WTC11 (cell line): ENCODE measurements around the gene CBX1. TPM values are rescaled to one million over a fixed set of nuclear protein-coding genes. Genes with fewer than 3 reads are reported as not detected.
A peak's percentile ranks its signal among the peaks of the same experiment; 100 is the strongest.

Experiments used
- CBFB ChIP-seq: sonication (generic); formaldehyde crosslinking; IDR thresholded peaks from 2 replicates; pipeline ENCODE4 v1.8.1; 2022; ENCODE audit warnings: mild to moderate bottlenecking, low read depth, missing genetic modification reagents
- CTCF ChIP-seq: fragments of 200-600 bp; IDR thresholded peaks from 2 replicates; pipeline ENCODE4 v1.8.0; 2022; ENCODE audit warnings: antibody characterized with exemption
- E2F4 ChIP-seq: sonication (generic); formaldehyde crosslinking; IDR thresholded peaks from 2 replicates; pipeline ENCODE4 v1.8.1; 2022; ENCODE audit warnings: low read depth, mild to moderate bottlenecking, moderate library complexity, missing genetic modification reagents, borderline replicate concordance
- ESRRA ChIP-seq: sonication (generic); formaldehyde crosslinking; IDR thresholded peaks from 2 replicates; pipeline ENCODE4 v1.8.1; 2022; ENCODE audit warnings: mild to moderate bottlenecking, missing genetic modification reagents, borderline replicate concordance
- FOXK1 ChIP-seq: sonication (generic); formaldehyde crosslinking; IDR thresholded peaks from 2 replicates; pipeline ENCODE4 v1.8.0; 2022; ENCODE audit warnings: mild to moderate bottlenecking, moderate library complexity, missing genetic modification reagents
- FOXP1 ChIP-seq: sonication (generic); formaldehyde crosslinking; IDR thresholded peaks from 2 replicates; pipeline ENCODE4 v1.8.0; 2022; ENCODE audit warnings: missing genetic modification reagents, mild to moderate bottlenecking, moderate library complexity, borderline replicate concordance
- FOXP4 ChIP-seq: sonication (generic); formaldehyde crosslinking; IDR thresholded peaks from 2 replicates; pipeline ENCODE4 v1.8.0; 2022; ENCODE audit warnings: mild to moderate bottlenecking, missing genetic modification reagents
- GABPB1 ChIP-seq: sonication (generic); formaldehyde crosslinking; IDR thresholded peaks from 2 replicates; pipeline ENCODE4 v1.8.1; 2023; ENCODE audit warnings: mild to moderate bottlenecking, missing genetic modification reagents
- GRHL2 ChIP-seq: fragments of 250-450 bp; sonication (Bioruptor Pico); IDR thresholded peaks from 2 replicates; pipeline ENCODE4 v1.8.0; 2022; ENCODE audit warnings: mild to moderate bottlenecking, moderate library complexity; ENCODE audit not compliant: insufficient replicate concordance, severe bottlenecking
- IRF2 ChIP-seq: sonication (generic); formaldehyde crosslinking; IDR thresholded peaks from 2 replicates; pipeline ENCODE4 v1.8.0; 2022; ENCODE audit warnings: low read depth, missing genetic modification reagents, borderline replicate concordance
- JUN ChIP-seq: sonication (generic); formaldehyde crosslinking; IDR thresholded peaks from 2 replicates; pipeline ENCODE4 v1.8.0; 2023; ENCODE audit warnings: mild to moderate bottlenecking, missing genetic modification reagents
- MAX ChIP-seq: sonication (generic); formaldehyde crosslinking; IDR thresholded peaks from 2 replicates; pipeline ENCODE4 v1.8.0; 2022; ENCODE audit warnings: mild to moderate bottlenecking, missing genetic modification reagents
- MYBL2 ChIP-seq: sonication (generic); formaldehyde crosslinking; IDR thresholded peaks from 2 replicates; pipeline ENCODE4 v1.8.1; 2023; ENCODE audit warnings: mild to moderate bottlenecking, moderate library complexity, missing genetic modification reagents
- NFATC4 ChIP-seq: fragments of 250-450 bp; sonication (Bioruptor Pico); IDR thresholded peaks from 2 replicates; pipeline ENCODE4 v1.9.0; 2021; ENCODE audit warnings: mild to moderate bottlenecking
- NR2C2 ChIP-seq: sonication (generic); formaldehyde crosslinking; IDR thresholded peaks from 2 replicates; pipeline ENCODE4 v1.8.0; 2022; ENCODE audit warnings: mild to moderate bottlenecking, missing genetic modification reagents
- NR3C1 ChIP-seq: sonication (generic); formaldehyde crosslinking; conservative IDR thresholded peaks from 2 replicates; pipeline ENCODE4 v1.8.1; 2023; ENCODE audit warnings: low read depth, mild to moderate bottlenecking, missing genetic modification reagents
- PRDM15 ChIP-seq: sonication (generic); formaldehyde crosslinking; IDR thresholded peaks from 2 replicates; pipeline ENCODE4 v1.8.0; 2022; ENCODE audit warnings: missing genetic modification reagents
- PREB ChIP-seq: sonication (generic); formaldehyde crosslinking; IDR thresholded peaks from 2 replicates; pipeline ENCODE4 v1.8.1; 2022; ENCODE audit warnings: mild to moderate bottlenecking, missing genetic modification reagents, moderate library complexity, borderline replicate concordance
- RORB ChIP-seq: fragments of 250-450 bp; sonication (Bioruptor Pico); IDR thresholded peaks from 2 replicates; pipeline ENCODE4 v1.9.0; 2021; ENCODE audit warnings: mild to moderate bottlenecking
- SMAD3 ChIP-seq: sonication (generic); formaldehyde crosslinking; IDR thresholded peaks from 2 replicates; pipeline ENCODE4 v1.8.0; 2022; ENCODE audit warnings: missing genetic modification reagents, mild to moderate bottlenecking, borderline replicate concordance
- USF2 ChIP-seq: sonication (generic); formaldehyde crosslinking; IDR thresholded peaks from 2 replicates; pipeline ENCODE4 v1.8.1; 2023; ENCODE audit warnings: mild to moderate bottlenecking, missing genetic modification reagents, moderate library complexity
- ZMAT4 ChIP-seq: fragments of 250-450 bp; sonication (Bioruptor Pico); IDR thresholded peaks from 2 replicates; pipeline ENCODE4 v1.9.0; 2021; ENCODE audit warnings: mild to moderate bottlenecking
- ZNF263 ChIP-seq: sonication (generic); formaldehyde crosslinking; IDR thresholded peaks from 2 replicates; pipeline ENCODE4 v1.8.1; 2022; ENCODE audit warnings: low read depth, mild to moderate bottlenecking, moderate library complexity, missing genetic modification reagents
- ZNF423 ChIP-seq: fragments of 250-450 bp; sonication (Bioruptor Pico); IDR thresholded peaks from 2 replicates; pipeline ENCODE4 v2.1.2; 2022; ENCODE audit warnings: mild to moderate bottlenecking, moderate library complexity
- ZNF425 ChIP-seq: fragments of 250-450 bp; sonication (Bioruptor Pico); conservative IDR thresholded peaks from 2 replicates; pipeline ENCODE4 v1.9.0; 2021; ENCODE audit warnings: mild to moderate bottlenecking
- total RNA-seq: library from RNA; stranded (reverse); gene quantifications from 3 replicates; pipeline ENCODE4 v1.2.3, GENCODE V29; 2021

CBX1 gene
- total RNA-seq, 1 experiment from 2014 or later: 162 TPM

GRCh38 chr17:48023400-48024148 is 77.7 kb downstream of the CBX1 start (continued):
- TF ChIP-seq FOXP1 (CRISPR knock-in tag) (peak; percentile 67; the same call in 1 of the 2 replicates), ZNF425 (no peak), E2F4 (CRISPR knock-in tag) (no peak), USF2 (CRISPR knock-in tag) (peak; percentile 35; the same call in 1 of the 2 replicates), IRF2 (CRISPR knock-in tag) (no peak), CBFB (CRISPR knock-in tag) (no peak), RORB (CRISPR knock-in tag) (no peak), NR3C1 (CRISPR knock-in tag) (no peak), FOXP4 (CRISPR knock-in tag) (0 out of 2 replicates have a peak, but pooled peaks have one; percentile 4), FOXK1 (CRISPR knock-in tag) (no peak; the same call in 1 of the 2 replicates), MYBL2 (CRISPR knock-in tag) (no peak), PREB (no peak), ZMAT4 (CRISPR knock-in tag) (no peak), ZNF423 (CRISPR knock-in tag) (no peak), NR2C2 (CRISPR knock-in tag) (no peak), MAX (CRISPR knock-in tag) (peak; percentile 64), SMAD3 (no peak), JUN (CRISPR knock-in tag) (no peak), ESRRA (CRISPR knock-in tag) (no peak), NFATC4 (CRISPR knock-in tag) (no peak), ZNF263 (CRISPR knock-in tag) (no peak), CTCF (no peak; the same call in 1 of the 2 replicates), PRDM15 (CRISPR knock-in tag) (no peak), GRHL2 (no peak), GABPB1 (CRISPR knock-in tag) (no peak)
